Measurements from ENCODE around the gene RBM47.

The RBM47 gene

DNA sequence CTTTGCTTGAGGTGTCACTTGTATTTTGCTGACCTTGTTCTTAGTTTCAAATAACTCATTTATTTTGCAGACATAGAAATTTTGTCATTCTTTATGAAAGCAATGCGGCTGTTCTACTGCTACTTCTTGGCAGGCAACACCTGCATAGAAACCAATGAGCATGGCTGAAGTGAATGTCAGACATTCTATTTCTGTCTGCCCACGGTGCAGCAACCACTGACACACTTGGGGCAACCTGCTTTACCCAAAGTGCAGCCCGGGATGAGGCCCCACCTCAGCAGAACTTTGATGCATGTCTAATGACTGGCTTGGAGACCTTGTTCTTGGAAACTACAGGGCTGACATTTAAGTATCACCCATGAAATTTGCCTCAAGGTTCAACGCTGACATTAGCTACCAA, 93.6 kb downstream of the RBM47 start:
- no peak for DNase-seq (ENCODE audit: low read depth)
- TF ChIP-seq, protein P1, sequence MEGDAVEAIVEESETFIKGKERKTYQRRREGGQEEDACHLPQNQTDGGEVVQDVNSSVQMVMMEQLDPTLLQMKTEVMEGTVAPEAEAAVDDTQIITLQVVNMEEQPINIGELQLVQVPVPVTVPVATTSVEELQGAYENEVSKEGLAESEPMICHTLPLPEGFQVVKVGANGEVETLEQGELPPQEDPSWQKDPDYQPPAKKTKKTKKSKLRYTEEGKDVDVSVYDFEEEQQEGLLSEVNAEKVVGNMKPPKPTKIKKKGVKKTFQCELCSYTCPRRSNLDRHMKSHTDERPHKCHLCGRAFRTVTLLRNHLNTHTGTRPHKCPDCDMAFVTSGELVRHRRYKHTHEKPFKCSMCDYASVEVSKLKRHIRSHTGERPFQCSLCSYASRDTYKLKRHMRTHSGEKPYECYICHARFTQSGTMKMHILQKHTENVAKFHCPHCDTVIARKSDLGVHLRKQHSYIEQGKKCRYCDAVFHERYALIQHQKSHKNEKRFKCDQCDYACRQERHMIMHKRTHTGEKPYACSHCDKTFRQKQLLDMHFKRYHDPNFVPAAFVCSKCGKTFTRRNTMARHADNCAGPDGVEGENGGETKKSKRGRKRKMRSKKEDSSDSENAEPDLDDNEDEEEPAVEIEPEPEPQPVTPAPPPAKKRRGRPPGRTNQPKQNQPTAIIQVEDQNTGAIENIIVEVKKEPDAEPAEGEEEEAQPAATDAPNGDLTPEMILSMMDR (conservative IDR thresholded peaks at IDR 0.05; ENCODE audit: low read depth, low read length) = no peak
- H3K4me3 ChIP-seq (ENCODE audit: low read length) = no peak overlapping the region

GRCh38 chr4:40531636-40532023, 98.0 kb downstream of the RBM47 start:
- TF ChIP-seq, protein P1 (conservative IDR thresholded peaks at IDR 0.05; ENCODE audit: low read depth, low read length) = no peak
- no peak overlapping the region for H3K4me3 ChIP-seq (ENCODE audit: low read length)
- no peak for DNase-seq (ENCODE audit: low read depth)

DNA sequence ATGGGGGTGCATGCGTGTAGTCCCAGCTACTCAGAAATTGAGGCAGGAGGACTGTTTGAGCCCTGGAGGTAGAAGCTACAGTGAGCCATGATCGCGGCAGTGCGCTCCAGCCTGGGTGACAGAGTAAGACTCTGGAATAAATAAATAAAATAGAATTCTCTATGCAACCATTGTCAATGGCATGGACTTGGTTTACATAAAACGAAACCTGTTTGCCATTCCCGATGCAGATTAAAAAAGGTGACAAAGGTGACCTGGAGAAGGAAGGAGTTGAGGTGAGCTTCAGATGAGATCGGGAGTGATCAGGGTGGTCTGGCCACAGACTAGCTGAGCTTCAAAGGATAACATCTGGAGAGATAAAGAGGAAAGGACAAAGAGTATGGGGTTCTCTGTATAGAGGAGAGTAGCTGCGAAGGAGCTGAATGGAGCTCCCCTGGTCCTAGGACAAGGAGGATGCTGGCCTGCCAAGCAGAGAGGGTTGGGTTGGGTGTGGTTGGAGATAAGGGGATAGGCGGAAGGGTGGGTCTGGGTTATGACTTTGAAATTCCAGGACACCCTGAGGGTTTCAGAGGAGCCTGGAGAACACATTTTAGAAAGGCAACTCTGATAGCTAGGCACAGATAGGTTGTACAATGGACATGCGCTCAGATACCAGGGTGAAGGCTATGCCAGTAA, 98.6 kb downstream of the RBM47 start:
- no peak for DNase-seq (ENCODE audit: low read depth)
- TF ChIP-seq, protein P1 (conservative IDR thresholded peaks at IDR 0.05; ENCODE audit: low read depth, low read length) = no peak
- no peak overlapping the region for H3K4me3 ChIP-seq (ENCODE audit: low read length)

- TF ChIP-seq, protein P1 (conservative IDR thresholded peaks at IDR 0.05; ENCODE audit: low read depth, low read length) = no peak
- no peak overlapping the region for H3K4me3 ChIP-seq (ENCODE audit: low read length)
- DNase-seq (ENCODE audit: low read depth) = no peak
These were observed 102.9 kb downstream of the RBM47 start for GRCh38 chr4:40526741-40527140.

GRCh38 chr4:40525752-40526598, 103.7 kb downstream of the RBM47 start:
- TF ChIP-seq, protein P1 (conservative IDR thresholded peaks at IDR 0.05; ENCODE audit: low read depth, low read length) = no peak
- no peak overlapping the region for H3K4me3 ChIP-seq (ENCODE audit: low read length)
- DNase-seq (ENCODE audit: low read depth) = peak; percentile 77

DNA sequence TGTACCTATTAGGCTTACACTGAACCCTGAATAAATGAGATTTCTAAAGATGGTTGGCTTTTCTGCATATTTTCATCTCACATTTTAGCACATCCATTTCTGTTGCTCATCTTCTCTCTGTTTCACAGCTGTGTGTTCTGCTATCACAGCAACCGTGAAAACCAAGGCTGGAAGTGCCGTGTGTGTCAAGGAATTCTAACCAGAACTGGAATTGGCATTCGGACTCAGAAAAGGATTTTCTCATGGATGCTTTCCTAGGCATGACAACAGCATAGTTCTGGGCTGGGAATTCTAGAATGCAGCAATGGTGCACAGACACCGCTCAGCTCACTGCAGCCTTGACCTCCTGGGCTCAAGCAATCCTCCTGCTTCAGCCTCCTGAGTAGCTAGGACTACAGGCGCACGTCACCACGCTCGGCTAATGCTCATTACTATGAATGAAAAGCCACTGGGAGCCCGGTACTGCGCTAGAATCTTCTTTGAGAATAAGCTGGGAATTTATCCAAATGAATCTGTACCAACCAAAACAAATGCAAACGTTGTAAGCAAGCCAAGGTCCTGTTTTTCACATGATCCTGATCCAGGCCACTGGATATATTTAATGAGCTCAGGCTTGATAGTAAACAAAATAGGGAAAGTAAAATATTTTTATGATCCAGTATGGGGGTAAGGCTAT, 105.2 kb downstream of the RBM47 start:
- TF ChIP-seq, protein P1 (conservative IDR thresholded peaks at IDR 0.05; ENCODE audit: low read depth, low read length) = no peak
- DNase-seq (ENCODE audit: low read depth) = peak; percentile 58
- no peak overlapping the region for H3K4me3 ChIP-seq (ENCODE audit: low read length)

Data from retinal pigment epithelial cell (primary cell).